ENCODE data around the gene SFI1.

DNA sequence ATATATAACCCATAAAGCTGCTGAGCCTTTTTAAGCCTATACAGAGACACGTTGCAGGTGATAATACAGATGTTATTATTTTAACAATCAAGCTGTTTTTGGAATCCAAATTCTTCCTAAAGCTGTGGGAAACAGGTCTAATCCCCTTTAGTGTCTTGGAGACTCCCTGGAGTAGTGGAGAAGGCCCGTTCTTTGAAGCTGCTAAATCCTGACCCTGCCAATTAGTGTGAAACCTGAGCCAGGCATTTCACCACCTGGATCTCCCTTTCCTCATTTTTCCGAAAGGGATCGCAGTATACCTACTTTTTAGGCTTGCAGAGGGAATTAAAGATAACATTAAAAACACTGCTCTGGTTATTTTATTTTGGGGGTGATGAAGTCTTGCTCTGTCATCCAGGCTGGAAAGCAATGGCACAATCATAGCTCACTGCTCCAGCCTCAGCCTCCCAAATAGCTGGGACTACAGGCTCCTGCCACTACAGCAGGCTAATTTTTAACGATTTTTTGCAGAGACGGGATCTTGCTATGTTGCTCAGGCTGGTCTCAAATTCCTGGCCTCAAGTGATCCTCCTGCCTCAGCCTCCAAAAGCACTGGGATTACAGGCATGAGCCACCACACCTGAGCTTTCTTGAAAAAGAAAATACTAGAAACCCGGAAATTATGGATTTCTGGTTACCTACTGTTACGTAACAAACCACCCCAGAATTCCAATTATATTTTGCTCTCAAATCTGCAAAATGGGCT lies 4.9 kb upstream of the SFI1 start:
- TF ChIP-seq, protein P1, sequence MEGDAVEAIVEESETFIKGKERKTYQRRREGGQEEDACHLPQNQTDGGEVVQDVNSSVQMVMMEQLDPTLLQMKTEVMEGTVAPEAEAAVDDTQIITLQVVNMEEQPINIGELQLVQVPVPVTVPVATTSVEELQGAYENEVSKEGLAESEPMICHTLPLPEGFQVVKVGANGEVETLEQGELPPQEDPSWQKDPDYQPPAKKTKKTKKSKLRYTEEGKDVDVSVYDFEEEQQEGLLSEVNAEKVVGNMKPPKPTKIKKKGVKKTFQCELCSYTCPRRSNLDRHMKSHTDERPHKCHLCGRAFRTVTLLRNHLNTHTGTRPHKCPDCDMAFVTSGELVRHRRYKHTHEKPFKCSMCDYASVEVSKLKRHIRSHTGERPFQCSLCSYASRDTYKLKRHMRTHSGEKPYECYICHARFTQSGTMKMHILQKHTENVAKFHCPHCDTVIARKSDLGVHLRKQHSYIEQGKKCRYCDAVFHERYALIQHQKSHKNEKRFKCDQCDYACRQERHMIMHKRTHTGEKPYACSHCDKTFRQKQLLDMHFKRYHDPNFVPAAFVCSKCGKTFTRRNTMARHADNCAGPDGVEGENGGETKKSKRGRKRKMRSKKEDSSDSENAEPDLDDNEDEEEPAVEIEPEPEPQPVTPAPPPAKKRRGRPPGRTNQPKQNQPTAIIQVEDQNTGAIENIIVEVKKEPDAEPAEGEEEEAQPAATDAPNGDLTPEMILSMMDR (IDR thresholded peaks at IDR 0.05) = no peak
- TF ChIP-seq POLR2A (IDR thresholded peaks at IDR 0.05) = no peak
